ENCODE results near the gene GABRA5.

DNA sequence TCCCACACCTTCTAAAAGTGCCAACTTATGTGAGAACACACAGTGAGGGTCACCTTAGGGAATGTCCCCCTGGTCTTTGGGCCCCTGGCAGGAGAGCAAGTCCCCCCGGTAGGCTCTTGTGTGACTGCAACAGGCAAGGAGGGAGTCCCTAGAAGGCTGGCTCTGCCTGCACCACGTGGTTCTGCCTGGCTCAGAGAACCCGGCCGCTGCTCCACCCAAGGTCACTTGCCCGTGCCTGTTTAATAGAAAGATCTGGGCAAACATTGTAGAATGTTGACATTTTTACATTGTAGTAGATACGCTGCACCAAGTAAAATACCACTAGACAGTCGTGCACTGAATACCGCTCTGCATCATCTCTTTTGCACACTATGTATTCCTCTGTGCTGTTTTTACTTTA lies 21.9 kb downstream of the GABRA5 start:
- TF ChIP-seq, protein P1, sequence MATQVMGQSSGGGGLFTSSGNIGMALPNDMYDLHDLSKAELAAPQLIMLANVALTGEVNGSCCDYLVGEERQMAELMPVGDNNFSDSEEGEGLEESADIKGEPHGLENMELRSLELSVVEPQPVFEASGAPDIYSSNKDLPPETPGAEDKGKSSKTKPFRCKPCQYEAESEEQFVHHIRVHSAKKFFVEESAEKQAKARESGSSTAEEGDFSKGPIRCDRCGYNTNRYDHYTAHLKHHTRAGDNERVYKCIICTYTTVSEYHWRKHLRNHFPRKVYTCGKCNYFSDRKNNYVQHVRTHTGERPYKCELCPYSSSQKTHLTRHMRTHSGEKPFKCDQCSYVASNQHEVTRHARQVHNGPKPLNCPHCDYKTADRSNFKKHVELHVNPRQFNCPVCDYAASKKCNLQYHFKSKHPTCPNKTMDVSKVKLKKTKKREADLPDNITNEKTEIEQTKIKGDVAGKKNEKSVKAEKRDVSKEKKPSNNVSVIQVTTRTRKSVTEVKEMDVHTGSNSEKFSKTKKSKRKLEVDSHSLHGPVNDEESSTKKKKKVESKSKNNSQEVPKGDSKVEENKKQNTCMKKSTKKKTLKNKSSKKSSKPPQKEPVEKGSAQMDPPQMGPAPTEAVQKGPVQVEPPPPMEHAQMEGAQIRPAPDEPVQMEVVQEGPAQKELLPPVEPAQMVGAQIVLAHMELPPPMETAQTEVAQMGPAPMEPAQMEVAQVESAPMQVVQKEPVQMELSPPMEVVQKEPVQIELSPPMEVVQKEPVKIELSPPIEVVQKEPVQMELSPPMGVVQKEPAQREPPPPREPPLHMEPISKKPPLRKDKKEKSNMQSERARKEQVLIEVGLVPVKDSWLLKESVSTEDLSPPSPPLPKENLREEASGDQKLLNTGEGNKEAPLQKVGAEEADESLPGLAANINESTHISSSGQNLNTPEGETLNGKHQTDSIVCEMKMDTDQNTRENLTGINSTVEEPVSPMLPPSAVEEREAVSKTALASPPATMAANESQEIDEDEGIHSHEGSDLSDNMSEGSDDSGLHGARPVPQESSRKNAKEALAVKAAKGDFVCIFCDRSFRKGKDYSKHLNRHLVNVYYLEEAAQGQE (IDR thresholded peaks at IDR 0.05; ENCODE audit: insufficient read depth in 1 of 2, low read depth in 2 of 2, low read length in 1 of 2) = no peak
- TF ChIP-seq TCF7L2 (IDR thresholded peaks at IDR 0.05; ENCODE audit: low read depth, low read length) = no peak

Data from Panc1 (cell line).